Measurements from ENCODE around the gene MISP3.

Gene MISP3

DNA sequence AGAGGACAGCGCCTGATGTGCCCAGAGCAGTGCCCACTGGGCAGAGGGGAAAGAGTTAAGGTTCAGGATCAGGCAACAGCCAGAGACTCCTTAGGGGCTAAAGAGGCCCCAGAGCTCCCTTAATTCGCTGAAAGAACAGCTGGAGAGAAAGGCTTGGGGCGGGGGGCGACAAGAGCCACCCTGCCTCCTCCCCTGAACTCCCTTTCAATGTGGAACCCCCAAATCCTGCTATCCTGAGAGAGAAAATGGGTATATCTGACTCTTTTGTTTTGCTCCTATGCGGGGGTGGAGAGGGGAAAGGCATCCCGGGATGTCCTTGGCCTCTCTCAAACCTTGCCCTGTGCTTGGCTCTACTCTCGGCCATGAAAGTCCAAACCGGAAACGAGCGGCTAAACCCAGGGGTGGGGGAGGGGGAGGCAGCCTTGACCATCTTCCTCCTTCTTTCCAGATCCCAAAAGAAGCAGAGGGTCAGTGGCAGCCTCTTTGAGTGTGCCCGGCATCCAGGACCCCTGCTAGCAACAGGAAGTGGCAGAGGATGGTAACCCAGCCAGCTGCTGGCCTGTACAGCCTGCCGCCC, 40.3 kb downstream of the MISP3 start:
- Histone ChIP-seq H3K4me3 (ENCODE audit: low read length) (no peak overlapping the region), H3K9ac (ENCODE audit: low read depth, low read length) (peak overlapping the region; percentile 20; the same call in 1 of the 2 replicates), H3K27me3 (ENCODE audit: insufficient read depth, low read length) (no peaks in the 10 kb centered on the region), H3K4me1 (ENCODE audit: insufficient read depth, low read length) (peaks cover 7% of the 10 kb centered on the region; the same call in 1 of the 2 replicates), H3K27ac (ENCODE audit: low read length) (no peak overlapping the region), H3K9me3 (ENCODE audit: insufficient read depth, low read depth, low read length) (no peaks in the 10 kb centered on the region), H3K36me3 (ENCODE audit: insufficient read depth, low read depth, low read length) (no peaks in the 10 kb centered on the region)

DNA sequence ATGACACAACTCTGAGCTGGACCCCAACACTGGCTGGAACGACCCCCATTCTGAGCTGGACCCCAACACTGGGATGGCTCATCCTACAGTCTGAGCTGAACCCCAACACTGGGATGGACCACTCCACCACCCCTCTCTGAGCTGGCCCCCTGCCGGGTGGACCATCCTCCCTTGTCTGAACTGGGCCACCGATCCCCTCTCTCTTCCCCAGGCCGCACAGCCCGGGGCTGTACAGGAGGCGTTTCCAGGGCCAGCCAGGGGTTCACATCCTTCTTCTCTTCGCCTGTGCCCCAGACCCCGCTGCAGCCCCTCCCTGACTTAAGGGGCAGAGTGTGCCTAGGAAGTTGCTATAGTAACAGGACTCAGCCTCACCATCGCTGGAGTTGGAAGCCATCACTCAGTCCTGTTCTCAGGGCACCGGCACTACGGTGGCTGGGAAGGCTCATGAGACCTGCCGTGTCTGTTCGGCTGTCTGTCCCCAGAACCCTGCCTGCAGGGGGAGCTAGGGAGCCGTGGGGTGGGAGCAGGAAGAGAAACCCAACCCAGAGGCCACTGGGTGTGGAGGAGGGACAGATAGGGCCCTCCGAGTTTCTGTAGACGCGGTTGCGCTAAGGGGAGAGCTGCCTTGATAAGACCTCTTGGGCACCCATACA, 41.3 kb downstream of the MISP3 start:
- no peak overlapping the region for H3K4me3 ChIP-seq (ENCODE audit: low read length)
- H3K36me3 ChIP-seq (ENCODE audit: insufficient read depth, low read depth, low read length): no peaks in the 10 kb centered on the region
- H3K27me3 ChIP-seq (ENCODE audit: insufficient read depth, low read length): no peaks in the 10 kb centered on the region
- H3K27ac ChIP-seq (ENCODE audit: low read length): no peak overlapping the region
- no peaks in the 10 kb centered on the region for H3K9me3 ChIP-seq (ENCODE audit: insufficient read depth, low read depth, low read length)
- H3K4me1 ChIP-seq (ENCODE audit: insufficient read depth, low read length): peaks cover 12% of the 10 kb centered on the region; the same call in 1 of the 2 replicates
- H3K9ac ChIP-seq (ENCODE audit: low read depth, low read length): no peak overlapping the region; the same call in 1 of the 2 replicates

DNA sequence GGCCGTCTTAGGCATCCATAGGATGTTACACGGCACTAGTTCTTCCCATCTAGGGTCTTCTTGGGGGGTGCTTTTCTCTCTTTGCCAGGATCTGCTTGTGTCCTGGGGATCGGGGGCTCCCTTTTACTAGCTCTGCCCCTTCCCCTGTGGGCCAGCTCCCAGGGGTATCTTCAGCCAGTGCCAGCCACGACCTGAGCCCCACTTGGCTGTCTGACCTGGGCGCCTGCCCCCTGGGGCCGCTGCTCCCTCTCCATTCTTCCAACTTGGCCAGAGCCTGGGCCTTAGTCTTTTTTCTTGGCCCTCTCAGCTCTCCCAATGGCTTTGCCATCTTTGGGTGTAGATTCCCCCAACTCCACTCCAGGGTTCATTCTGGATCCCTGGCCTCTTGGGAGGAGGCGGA, 41.9 kb downstream of the MISP3 start:
- peaks cover 14% of the 10 kb centered on the region; the same call in 1 of the 2 replicates for H3K4me1 ChIP-seq (ENCODE audit: insufficient read depth, low read length)

DNA sequence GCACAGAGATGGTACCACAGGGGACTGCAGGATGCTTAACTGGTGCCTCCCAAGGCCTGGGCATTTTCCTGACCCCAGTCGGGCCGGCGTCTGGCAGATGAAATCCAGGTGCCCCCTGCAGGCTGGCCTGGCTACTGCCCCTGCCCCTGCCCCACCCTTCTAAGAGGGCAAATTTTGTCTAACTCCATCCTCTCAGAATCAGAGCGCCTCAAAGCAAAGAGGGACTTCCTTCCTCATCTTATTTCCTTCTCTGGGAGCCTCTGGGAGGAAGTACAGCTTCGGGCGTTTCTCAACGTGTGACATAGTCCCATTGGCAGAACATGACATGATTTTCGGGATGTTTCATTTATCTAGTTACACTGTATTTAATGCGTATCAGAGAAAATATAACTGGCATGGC, 42.3 kb downstream of the MISP3 start:
- Histone ChIP-seq H3K9me3 (ENCODE audit: insufficient read depth, low read depth, low read length) (no peaks in the 10 kb centered on the region), H3K36me3 (ENCODE audit: insufficient read depth, low read depth, low read length) (0 out of 2 replicates have a peak, but pooled peaks cover under 1% of the 10 kb centered on the region), H3K4me3 (ENCODE audit: low read length) (no peak overlapping the region), H3K4me1 (ENCODE audit: insufficient read depth, low read length) (peaks cover 14% of the 10 kb centered on the region; the same call in 1 of the 2 replicates), H3K27ac (ENCODE audit: low read length) (no peak overlapping the region), H3K9ac (ENCODE audit: low read depth, low read length) (no peak overlapping the region), H3K27me3 (ENCODE audit: insufficient read depth, low read length) (no peaks in the 10 kb centered on the region)

More for the DNA sequence above, 41.9 kb downstream of the MISP3 start:
- H3K27ac ChIP-seq (ENCODE audit: low read length): no peak overlapping the region
- H3K9ac ChIP-seq (ENCODE audit: low read depth, low read length): no peak overlapping the region
- H3K27me3 ChIP-seq (ENCODE audit: insufficient read depth, low read length): no peaks in the 10 kb centered on the region
- H3K9me3 ChIP-seq (ENCODE audit: insufficient read depth, low read depth, low read length): no peaks in the 10 kb centered on the region
- H3K4me3 ChIP-seq (ENCODE audit: low read length): no peak overlapping the region
- H3K36me3 ChIP-seq (ENCODE audit: insufficient read depth, low read depth, low read length): no peaks in the 10 kb centered on the region

DNA sequence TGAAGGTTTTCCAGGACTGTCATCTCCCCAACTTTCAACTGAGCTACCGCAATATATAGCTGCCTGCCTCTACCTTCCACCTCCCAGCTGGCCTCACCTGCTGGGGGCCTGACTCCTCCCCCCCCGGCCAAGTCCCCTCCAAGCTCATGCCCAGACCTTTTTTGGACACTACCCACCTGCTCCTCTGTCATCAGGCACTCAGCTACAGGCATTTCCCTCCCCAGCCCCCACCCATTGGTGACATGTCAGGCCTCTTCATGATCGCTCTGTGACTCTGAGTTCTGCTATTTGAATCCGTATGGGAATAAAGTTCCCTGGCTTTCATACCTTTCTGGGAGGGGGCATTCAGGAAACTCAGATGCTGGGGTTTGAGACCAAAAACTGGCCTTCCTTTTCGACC, 43.2 kb downstream of the MISP3 start:
- no peak overlapping the region for H3K4me3 ChIP-seq (ENCODE audit: low read length)
- no peak overlapping the region for H3K27ac ChIP-seq (ENCODE audit: low read length)
- H3K9me3 ChIP-seq (ENCODE audit: insufficient read depth, low read depth, low read length): no peaks in the 10 kb centered on the region
- peaks cover 14% of the 10 kb centered on the region; the same call in 1 of the 2 replicates for H3K4me1 ChIP-seq (ENCODE audit: insufficient read depth, low read length)
- H3K27me3 ChIP-seq (ENCODE audit: insufficient read depth, low read length): no peaks in the 10 kb centered on the region
- 0 out of 2 replicates have a peak, but pooled peaks cover 5% of the 10 kb centered on the region for H3K36me3 ChIP-seq (ENCODE audit: insufficient read depth, low read depth, low read length)
- H3K9ac ChIP-seq (ENCODE audit: low read depth, low read length): no peak overlapping the region

DNA sequence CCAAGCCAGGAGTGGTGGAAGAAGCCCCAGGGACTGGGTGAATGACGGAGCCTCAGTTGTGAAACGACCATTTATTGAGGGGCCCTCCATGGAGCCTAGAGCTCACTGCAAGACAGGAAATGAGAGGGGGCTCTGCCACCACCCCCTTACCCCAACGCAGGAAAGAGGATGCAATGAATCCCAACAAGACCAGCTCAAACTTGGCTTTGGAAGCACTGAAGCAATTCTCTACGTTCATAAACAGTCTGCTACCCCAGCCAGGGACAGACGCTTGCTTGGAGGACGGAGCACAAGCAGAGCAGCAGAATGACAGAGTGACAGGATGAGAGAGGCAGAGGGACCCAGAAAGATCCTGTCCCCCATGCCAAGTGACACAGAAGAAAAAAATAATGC, 43.9 kb downstream of the MISP3 start:
- Histone ChIP-seq H3K4me1 (ENCODE audit: insufficient read depth, low read length) (peaks cover 14% of the 10 kb centered on the region; the same call in 1 of the 2 replicates), H3K9me3 (ENCODE audit: insufficient read depth, low read depth, low read length) (no peaks in the 10 kb centered on the region), H3K27me3 (ENCODE audit: insufficient read depth, low read length) (no peaks in the 10 kb centered on the region), H3K4me3 (ENCODE audit: low read length) (peak overlapping the region; percentile 75), H3K36me3 (ENCODE audit: insufficient read depth, low read depth, low read length) (peaks cover 12% of the 10 kb centered on the region; the same call in 1 of the 2 replicates), H3K27ac (ENCODE audit: low read length) (no peak overlapping the region), H3K9ac (ENCODE audit: low read depth, low read length) (peak overlapping the region; percentile 24; the same call in 1 of the 2 replicates)

DNA sequence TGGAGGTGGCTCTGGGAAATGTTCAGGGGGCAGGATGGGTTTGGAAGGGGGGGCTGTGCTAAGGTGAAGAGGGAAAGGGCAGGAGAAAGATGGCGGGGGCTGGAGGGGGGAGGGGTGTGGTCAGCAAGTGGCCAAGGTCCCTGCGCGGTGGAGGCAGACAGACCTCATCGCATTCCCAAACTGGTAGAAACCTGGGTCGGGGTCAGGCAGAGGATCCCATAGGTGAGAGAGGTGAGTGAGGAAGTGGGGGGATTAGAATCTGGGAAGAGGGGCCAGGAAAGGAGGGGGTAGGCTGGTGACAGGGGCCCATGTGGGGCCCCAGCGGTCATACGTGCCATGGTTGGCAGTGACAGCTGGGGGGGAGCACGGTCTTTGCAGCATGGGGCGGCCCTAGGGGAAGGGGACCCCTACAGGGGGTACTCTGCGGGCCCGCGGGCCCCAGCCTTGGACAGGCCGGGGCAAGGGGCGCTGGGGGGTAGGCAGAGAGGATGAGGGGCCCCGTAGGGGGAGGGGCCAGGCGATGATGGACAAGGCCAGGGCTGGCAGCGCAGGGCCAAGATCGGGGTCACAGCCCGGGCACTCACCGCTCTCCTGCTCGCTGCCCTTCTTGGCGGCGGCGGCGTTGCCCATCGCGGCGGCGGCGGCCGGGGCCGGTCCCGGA, 44.5 kb downstream of the MISP3 start:
- Histone ChIP-seq H3K4me1 (ENCODE audit: insufficient read depth, low read length) (peaks cover 14% of the 10 kb centered on the region; the same call in 1 of the 2 replicates), H3K4me3 (ENCODE audit: low read length) (peak overlapping the region; percentile 75), H3K9me3 (ENCODE audit: insufficient read depth, low read depth, low read length) (no peaks in the 10 kb centered on the region), H3K27ac (ENCODE audit: low read length) (no peak overlapping the region), H3K9ac (ENCODE audit: low read depth, low read length) (peak overlapping the region; percentile 41; the same call in 1 of the 2 replicates), H3K36me3 (ENCODE audit: insufficient read depth, low read depth, low read length) (peaks cover 13% of the 10 kb centered on the region; the same call in 1 of the 2 replicates), H3K27me3 (ENCODE audit: insufficient read depth, low read length) (no peaks in the 10 kb centered on the region)

DNA sequence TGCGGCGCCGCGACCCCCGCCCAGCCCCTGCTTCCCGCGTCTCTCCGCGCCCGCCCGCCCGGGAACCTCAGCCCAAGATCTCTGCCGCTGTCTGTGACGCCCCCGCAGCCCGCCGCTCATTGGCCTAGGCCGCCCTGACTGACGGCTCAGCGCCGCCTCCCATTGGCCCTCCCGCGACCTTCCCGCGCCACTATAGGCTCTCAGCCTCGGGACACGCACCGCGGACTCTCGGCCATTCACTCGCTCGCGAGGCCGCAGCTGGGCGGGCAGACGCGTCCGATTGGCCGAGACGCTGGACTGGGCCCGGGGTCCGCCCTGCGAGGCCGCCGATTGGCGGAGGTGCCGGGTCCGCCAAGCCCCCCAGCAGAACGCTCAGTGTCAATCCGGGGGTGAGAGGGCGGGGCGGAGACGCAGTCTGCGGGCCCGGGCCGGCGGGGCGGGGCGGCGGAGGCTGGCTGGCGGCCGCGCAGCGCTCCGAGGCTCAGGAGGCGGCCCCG, 45.1 kb downstream of the MISP3 start, which contains the start of gene PRKACA:
TSS of gene PRKACA (minus strand) at position 95 of the 497 bp plus-strand sequence. CDS start 215 bp downstream, outside the sequence.
- Histone ChIP-seq H3K9ac (ENCODE audit: low read depth, low read length) (peak within 1 kb of the TSS; percentile 76; the same call in 1 of the 2 replicates), H3K27me3 (ENCODE audit: insufficient read depth, low read length) (no peaks in the 10 kb centered on the region), H3K27ac (ENCODE audit: low read length) (peak within 1 kb of the TSS; percentile 52), H3K9me3 (ENCODE audit: insufficient read depth, low read depth, low read length) (no peaks in the 10 kb centered on the region), H3K36me3 (ENCODE audit: insufficient read depth, low read depth, low read length) (peaks cover 13% of the 10 kb centered on the region; the same call in 1 of the 2 replicates), H3K4me3 (ENCODE audit: low read length) (peak within 1 kb of the TSS; percentile 75), H3K4me1 (ENCODE audit: insufficient read depth, low read length) (peaks cover 14% of the 10 kb centered on the region; the same call in 1 of the 2 replicates)

DNA sequence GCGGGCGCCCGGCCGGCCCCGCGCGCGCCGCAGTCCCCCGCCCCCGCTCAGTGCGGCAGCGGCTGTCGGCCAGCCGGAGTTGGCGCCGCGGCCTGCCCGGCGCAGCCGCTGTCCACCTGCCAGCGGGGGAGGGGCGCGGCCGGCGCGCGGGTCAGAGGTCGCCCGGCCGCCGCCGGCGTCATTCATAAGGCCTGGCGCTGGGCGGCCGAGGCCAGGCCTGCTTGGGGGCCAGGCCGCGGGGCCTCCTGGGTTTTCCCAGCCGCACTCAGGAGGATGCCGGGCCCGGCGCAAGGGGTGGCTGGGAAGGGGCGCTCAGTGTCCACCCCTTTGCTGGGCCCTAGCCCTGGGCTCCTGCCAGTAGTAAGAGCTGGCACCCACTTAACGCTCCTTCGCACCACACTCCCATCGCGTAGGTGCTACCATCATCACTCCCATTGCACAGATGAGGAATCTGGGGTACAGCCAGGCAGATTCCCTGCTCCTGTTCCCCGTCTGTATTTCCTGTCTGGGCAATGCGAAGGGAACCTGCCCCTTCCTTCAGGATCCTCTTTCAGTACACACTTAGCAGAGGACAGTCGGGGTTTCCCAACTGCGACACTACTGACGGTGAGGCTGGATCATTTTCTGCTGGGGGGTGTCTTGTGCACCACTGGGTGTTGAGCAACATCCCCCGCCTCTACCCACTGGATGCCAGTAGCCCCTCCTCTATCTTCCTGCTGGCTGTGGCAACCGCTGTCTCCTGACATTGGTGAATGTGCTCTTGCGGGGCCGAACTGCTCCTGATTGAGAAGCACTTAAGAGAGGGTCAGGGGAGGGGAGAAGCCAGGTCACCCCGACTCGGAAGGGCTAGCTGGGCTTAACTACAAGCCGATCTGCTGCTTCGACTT, 45.8 kb downstream of the MISP3 start:
- peaks cover 13% of the 10 kb centered on the region; the same call in 1 of the 2 replicates for H3K36me3 ChIP-seq (ENCODE audit: insufficient read depth, low read depth, low read length)
- no peaks in the 10 kb centered on the region for H3K27me3 ChIP-seq (ENCODE audit: insufficient read depth, low read length)
- H3K9ac ChIP-seq (ENCODE audit: low read depth, low read length): peak overlapping the region; percentile 76; the same call in 1 of the 2 replicates
- peak overlapping the region; percentile 52 for H3K27ac ChIP-seq (ENCODE audit: low read length)
- peaks cover 11% of the 10 kb centered on the region; the same call in 1 of the 2 replicates for H3K4me1 ChIP-seq (ENCODE audit: insufficient read depth, low read length)
- peak overlapping the region; percentile 69 for H3K4me3 ChIP-seq (ENCODE audit: low read length)
- no peaks in the 10 kb centered on the region for H3K9me3 ChIP-seq (ENCODE audit: insufficient read depth, low read depth, low read length)

DNA sequence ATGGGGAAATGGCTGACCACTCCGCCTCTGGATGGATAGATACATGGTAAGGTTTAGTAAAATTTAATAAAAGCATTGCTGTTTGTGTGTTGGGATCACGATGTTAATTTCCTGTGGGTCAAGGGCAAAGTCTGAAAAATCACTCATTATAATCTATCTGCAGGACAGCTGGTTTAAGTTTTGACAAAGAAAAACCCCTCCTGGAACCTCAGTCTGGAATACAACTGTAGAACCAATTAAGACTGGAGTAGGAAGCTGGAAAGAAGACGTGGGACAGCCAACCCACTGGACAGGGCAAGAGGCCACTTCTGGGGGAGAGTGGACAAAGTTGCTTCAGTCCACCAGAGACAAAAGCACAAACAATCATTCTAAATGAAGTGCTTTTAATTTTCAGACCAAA, 46.6 kb downstream of the MISP3 start:
- Histone ChIP-seq H3K9ac (ENCODE audit: low read depth, low read length) (no peak overlapping the region), H3K36me3 (ENCODE audit: insufficient read depth, low read depth, low read length) (peaks cover 16% of the 10 kb centered on the region), H3K27ac (ENCODE audit: low read length) (no peak overlapping the region), H3K27me3 (ENCODE audit: insufficient read depth, low read length) (no peaks in the 10 kb centered on the region), H3K4me3 (ENCODE audit: low read length) (peak overlapping the region; percentile 69), H3K9me3 (ENCODE audit: insufficient read depth, low read depth, low read length) (no peaks in the 10 kb centered on the region), H3K4me1 (ENCODE audit: insufficient read depth, low read length) (peaks cover 10% of the 10 kb centered on the region; the same call in 1 of the 2 replicates)

Measured in iPS-20b (cell line).